Testis (tissue), 3 donors: ENCODE measurements around the gene TRIM63. TPM values are rescaled to one million over a fixed set of nuclear protein-coding genes. Genes with fewer than 3 reads are reported as not detected.
"Not testable (repeated sequence)": the region's sequence is repeated elsewhere in the genome, so short reads cannot be mapped to it uniquely, and the experiment has no call there.

ENCODE experiments used
- DNase-seq: peaks from one replicate; pipeline ENCODE4 v3.0.0-alpha.2; 2019
- H3K27ac ChIP-seq, 2 donors: fragments of 200-600 bp; sonication (generic); one replicate each; pipeline ENCODE4 v1.5.1; 2019
- H3K27me3 ChIP-seq: fragments of 200-600 bp; sonication (generic); one replicate; pipeline ENCODE4 v1.5.1; 2019
- H3K36me3 ChIP-seq: fragments of 200-600 bp; sonication (generic); one replicate; pipeline ENCODE4 v1.5.1; 2017; ENCODE audit warnings: low read depth; ENCODE audit errors: missing control alignments
- H3K4me1 ChIP-seq: fragments of 200-600 bp; sonication (generic); one replicate; pipeline ENCODE4 v1.5.1; 2019
- H3K4me3 ChIP-seq, 2 donors: fragments of 200-600 bp; sonication (generic); one replicate each; pipeline ENCODE4 v1.5.1; 2017 to 2019
- H3K9me3 ChIP-seq: fragments of 200-600 bp; sonication (generic); one replicate; pipeline ENCODE4 v1.5.1; 2017
- POLR2A ChIP-seq: fragments of 450-650 bp; IDR thresholded peaks from one replicate; pipeline ENCODE4 v1.6.1; 2017; ENCODE audit warnings: antibody characterized with exemption, mild to moderate bottlenecking, moderate library complexity
- whole genome bisulfite sequencing, 2 donors: methylation state at CpG; one replicate each; pipeline ENCODE4 v1.1.5; 2018; 5-methylcytosine and 5-hydroxymethylcytosine counted together
- intact Hi-C: fragments of 100-400 bp; cut with DNase I; formaldehyde crosslinking; loops from one replicate; pipeline ENCODE4 v1.15.1; 2023; ENCODE audit warnings: low total_unique reads
- polyA plus RNA-seq: library from polyadenylated mRNA; stranded (reverse); fragments of 350-450 nt; fragmentation: Illumina TruSeq; extraction: RNeasy Lipid Tissue Mini Kit (QIAGEN cat#74804); gene quantifications from one replicate; pipeline ENCODE4 v1.2.3, GENCODE V29; 2014; ENCODE audit warnings: low read depth, low replicate concordance; ENCODE audit not compliant: insufficient read depth
- total RNA-seq, 2 donors: library from RNA; depleted of rRNA; stranded (reverse); fragments of >200 nt; gene quantifications; one replicate each; pipeline ENCODE4 v1.2.3, GENCODE V29; 2016
- TF ChIP-seq, protein P1 (sequence below), 3 experiments: fragments of 450-650 bp in 2 of 3; fragments of 200-600 bp in 1 of 3; sonication (generic) in 1 of 3; IDR thresholded peaks; one replicate each; pipeline ENCODE4 v1.5.1; 2016 to 2019; ENCODE audit warnings: antibody characterized with exemption in 3 of 3, mild to moderate bottlenecking in 2 of 3, moderate library complexity in 1 of 3

The TRIM63 gene
- total and polyA plus RNA-seq, 3 donors from 2014 or later, result 0.50 to 1.2 (median 0.71) TPM

DNA sequence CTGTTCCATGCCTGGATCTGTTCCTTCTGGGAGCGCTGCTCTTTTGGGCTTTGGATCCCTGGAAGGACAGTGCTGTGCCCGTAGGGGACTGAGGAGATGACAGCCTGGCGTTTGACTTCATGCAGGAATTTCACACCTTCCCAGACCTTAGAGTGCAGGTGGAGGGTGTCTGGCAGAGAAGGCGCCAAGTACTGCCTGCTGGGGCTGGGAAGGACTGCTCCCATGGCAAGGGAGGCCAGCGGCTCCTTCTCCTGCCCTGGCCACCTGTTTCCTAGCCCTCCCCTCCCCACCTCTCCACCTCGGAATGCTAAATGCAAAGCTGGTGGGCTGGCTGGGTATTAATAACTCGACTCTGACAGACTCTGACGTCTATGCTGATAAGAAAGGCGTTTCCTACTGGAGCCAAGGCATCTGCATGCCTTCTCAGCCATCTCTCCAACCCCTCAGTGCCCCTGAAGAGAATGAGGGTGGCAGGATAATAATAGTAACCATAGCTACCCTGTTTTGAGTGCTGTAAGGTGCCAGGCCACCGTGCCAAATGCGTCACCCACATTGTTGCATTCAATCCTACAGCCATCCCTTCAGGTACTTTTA, 26.7 kb upstream of the TRIM63 start:
- H3K36me3 ChIP-seq, result no peaks in the 10 kb centered on the region
- H3K4me1 ChIP-seq, result no peaks in the 10 kb centered on the region
- intact Hi-C loops, result no loop called here
- DNase-seq, result no peak
- no peaks in the 10 kb centered on the region for H3K27me3 ChIP-seq
- no peak overlapping the region for H3K4me3 ChIP-seq
- TF ChIP-seq, protein P1, sequence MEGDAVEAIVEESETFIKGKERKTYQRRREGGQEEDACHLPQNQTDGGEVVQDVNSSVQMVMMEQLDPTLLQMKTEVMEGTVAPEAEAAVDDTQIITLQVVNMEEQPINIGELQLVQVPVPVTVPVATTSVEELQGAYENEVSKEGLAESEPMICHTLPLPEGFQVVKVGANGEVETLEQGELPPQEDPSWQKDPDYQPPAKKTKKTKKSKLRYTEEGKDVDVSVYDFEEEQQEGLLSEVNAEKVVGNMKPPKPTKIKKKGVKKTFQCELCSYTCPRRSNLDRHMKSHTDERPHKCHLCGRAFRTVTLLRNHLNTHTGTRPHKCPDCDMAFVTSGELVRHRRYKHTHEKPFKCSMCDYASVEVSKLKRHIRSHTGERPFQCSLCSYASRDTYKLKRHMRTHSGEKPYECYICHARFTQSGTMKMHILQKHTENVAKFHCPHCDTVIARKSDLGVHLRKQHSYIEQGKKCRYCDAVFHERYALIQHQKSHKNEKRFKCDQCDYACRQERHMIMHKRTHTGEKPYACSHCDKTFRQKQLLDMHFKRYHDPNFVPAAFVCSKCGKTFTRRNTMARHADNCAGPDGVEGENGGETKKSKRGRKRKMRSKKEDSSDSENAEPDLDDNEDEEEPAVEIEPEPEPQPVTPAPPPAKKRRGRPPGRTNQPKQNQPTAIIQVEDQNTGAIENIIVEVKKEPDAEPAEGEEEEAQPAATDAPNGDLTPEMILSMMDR (IDR thresholded peaks at IDR 0.05), result no peak
- TF ChIP-seq POLR2A, result no peak
- no peaks in the 10 kb centered on the region for H3K9me3 ChIP-seq
- no peak overlapping the region for H3K27ac ChIP-seq
- WGBS, 2 donors, result 34 to 46% methylated on average over 11 of the region's 11 CpGs

DNA sequence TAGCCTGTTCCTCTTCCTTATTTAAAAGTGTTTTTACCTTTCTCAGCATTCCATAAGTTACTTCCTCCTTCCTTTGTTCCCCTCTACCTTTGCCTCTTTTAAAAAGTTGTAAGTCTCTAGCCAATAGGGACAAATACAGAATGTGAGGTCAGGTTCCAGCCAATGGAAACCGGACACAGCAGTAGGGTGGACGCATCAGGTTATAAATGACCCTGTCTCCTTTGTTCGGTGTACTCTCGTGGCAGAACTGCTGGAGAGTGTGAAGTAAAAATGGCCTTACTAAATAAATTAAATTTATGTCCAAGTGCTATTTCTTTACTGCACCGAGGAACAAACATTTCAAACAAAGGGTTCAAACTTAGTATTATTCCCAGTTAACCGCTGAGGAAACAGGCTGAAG, 26.1 kb upstream of the TRIM63 start:
- intact Hi-C loops, result not testable (repeated sequence)

DNA sequence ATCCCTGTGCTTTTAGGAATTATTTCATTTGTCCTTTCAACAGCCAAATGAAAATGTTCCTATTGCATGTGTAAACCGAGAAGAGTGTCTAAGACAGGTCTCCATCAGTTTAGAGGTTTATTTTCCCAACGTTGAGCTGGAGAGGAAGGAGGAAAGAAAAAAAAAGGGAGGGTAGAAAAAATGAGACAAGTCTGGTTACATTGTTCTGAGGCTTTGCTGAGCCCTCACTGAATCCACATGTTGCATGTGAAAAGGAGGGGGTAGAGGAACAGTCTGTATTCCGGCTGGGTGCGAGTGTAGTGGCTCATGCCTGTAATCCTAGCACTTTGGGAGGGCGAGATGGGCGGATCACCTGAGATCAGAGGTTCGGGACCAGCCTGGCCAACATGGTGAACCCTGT, 25.0 kb upstream of the TRIM63 start:
- H3K9me3 ChIP-seq, result no peaks in the 10 kb centered on the region
- intact Hi-C loops, result no loop called here
- no peaks in the 10 kb centered on the region for H3K36me3 ChIP-seq
- TF ChIP-seq POLR2A, result no peak
- TF ChIP-seq, protein P1 (IDR thresholded peaks at IDR 0.05), result no peak
- no peak overlapping the region for H3K27ac ChIP-seq
- H3K4me3 ChIP-seq, result no peak overlapping the region
- H3K27me3 ChIP-seq, result no peaks in the 10 kb centered on the region
- no peaks in the 10 kb centered on the region for H3K4me1 ChIP-seq
- WGBS, 2 donors, result 74 to 75% methylated on average over 6 to 7 of the region's 7 CpGs
- no peak for DNase-seq

More for the DNA sequence above, 26.1 kb upstream of the TRIM63 start:
- DNase-seq, H3K4me1 ChIP-seq, H3K27ac ChIP-seq, H3K4me3 ChIP-seq, H3K9me3 ChIP-seq, H3K36me3 ChIP-seq, H3K27me3 ChIP-seq: not testable (repeated sequence)
- 47 to 54% methylated on average over 6 of the region's 6 CpGs for WGBS, 2 donors

DNA sequence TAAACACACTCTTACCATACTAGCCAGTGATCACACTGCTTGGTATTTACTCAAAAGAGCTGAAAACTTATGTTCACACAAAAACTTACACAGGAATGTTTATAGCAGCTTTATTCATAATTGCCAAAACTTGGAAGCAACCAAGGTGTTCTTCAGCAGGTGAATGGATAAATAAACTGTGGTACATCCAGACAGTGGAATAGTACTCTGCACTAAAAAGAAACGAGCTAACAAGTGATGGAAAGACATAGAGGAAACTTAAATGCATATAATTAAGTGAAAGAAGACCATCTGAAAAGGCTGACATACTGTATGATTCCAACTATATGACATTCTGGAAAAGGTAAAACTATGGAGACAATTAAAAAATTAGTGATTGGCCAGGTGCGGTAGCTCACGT, 23.5 kb upstream of the TRIM63 start:
- Histone ChIP-seq H3K27me3 (no peaks in the 10 kb centered on the region), H3K4me3 (no peak overlapping the region), H3K4me1 (no peaks in the 10 kb centered on the region), H3K36me3 (no peaks in the 10 kb centered on the region), H3K27ac (no peak overlapping the region), H3K9me3 (no peaks in the 10 kb centered on the region)
- 90 to 91% methylated on average over 3 of the region's 3 CpGs for WGBS, 2 donors
- no peak for DNase-seq
- TF ChIP-seq, protein P1 (IDR thresholded peaks at IDR 0.05), result no peak
- no peak for TF ChIP-seq POLR2A
- intact Hi-C loops, result no loop called here

DNA sequence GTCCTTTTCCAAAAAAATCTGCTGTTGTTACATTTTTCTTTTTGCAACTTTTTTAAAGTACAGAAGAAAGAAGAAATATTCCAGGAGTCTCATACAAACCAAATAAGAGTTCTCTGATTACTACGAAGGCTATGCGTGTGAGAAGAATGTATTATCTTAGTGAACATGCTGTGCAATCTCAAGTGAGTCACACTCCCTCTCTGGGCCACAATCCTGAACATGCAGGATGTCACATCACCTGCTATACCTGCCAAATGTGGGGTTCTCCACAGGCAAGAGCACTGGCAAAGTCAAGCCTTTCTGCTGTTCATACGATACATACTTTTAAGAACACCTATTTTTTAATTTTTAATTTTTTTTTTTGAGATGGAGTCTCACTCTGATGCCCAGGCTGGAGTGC, 21.7 kb upstream of the TRIM63 start:
- H3K4me3 ChIP-seq, result no peak overlapping the region
- no peaks in the 10 kb centered on the region for H3K9me3 ChIP-seq
- no peaks in the 10 kb centered on the region for H3K36me3 ChIP-seq
- no peaks in the 10 kb centered on the region for H3K27me3 ChIP-seq
- H3K27ac ChIP-seq, result no peak overlapping the region
- DNase-seq, result no peak
- intact Hi-C loops, result no loop called here
- WGBS, 2 donors, result 91 to 95% methylated on average over 3 of the region's 3 CpGs
- no peak for TF ChIP-seq POLR2A
- TF ChIP-seq, protein P1 (IDR thresholded peaks at IDR 0.05), result no peak
- no peaks in the 10 kb centered on the region for H3K4me1 ChIP-seq
